GM23338 (cell line): ENCODE data around the gene TCN2.

Source experiments
- CTCF ChIP-seq, 2 experiments: fragments of 200-600 bp in 1 of 2; sonication (generic) in 1 of 2; conservative IDR thresholded peaks; 2 replicates each; pipeline versions ENCODE4 v1.5.1 to v1.6.1; 2016 to 2017; ENCODE audit warnings: antibody characterized with exemption in 2 of 2, low read depth in 2 of 2, mild to moderate bottlenecking in 2 of 2, moderate library complexity in 1 of 2
- EZH2phosphoT487 ChIP-seq: fragments of 200-600 bp; sonication (generic); IDR thresholded peaks from one replicate; pipeline ENCODE4 v1.8.1; 2018; ENCODE audit warnings: antibody characterized with exemption; ENCODE audit not compliant: unreplicated experiment
- JUNB ChIP-seq: IDR thresholded peaks from one replicate; pipeline ENCODE4 v1.6.1; 2016; ENCODE audit warnings: antibody characterized with exemption; ENCODE audit not compliant: unreplicated experiment
- NANOG ChIP-seq: IDR thresholded peaks from 2 replicates; pipeline ENCODE4 v1.6.1; 2016; ENCODE audit warnings: antibody characterized with exemption, borderline replicate concordance

DNA sequence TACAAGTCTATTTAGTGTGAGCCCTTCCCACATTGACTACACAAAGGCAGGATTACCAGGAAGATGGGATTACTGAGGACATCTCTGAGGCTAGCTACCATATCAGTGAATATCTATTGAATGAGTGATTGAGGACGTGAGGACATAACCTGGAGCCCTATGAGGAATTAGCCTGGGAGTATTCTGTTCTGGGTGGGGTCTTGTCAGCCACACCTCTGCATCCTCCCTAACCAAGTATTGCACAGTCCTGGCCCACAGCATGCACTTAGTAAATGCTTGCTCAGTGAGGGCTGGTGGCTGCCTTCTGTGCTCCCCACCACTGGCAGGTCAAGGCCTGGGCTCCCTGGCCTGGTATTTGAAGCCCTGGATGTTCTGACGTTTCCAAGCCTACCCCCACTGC lies 45.9 kb downstream of the TCN2 start:
- TF ChIP-seq JUNB, result no peak
- TF ChIP-seq CTCF (conservative IDR thresholded peaks at IDR 0.05; ENCODE audit: low read depth in 2 of 2), result no peak
- no peak for TF ChIP-seq EZH2phosphoT487
- no peak for TF ChIP-seq NANOG
